HepG2 (cell line): Measurements from ENCODE around the gene ALX4. TPM values are rescaled to one million over a fixed set of nuclear protein-coding genes. Genes with fewer than 3 reads are reported as not detected.

Source experiments
- ATAC-seq: fragments of 200-7000 bp; cut with Tn5 transposase; 3 replicates; pipeline ENCODE4 v1.9.1; 2020; ENCODE audit warnings: mild to moderate bottlenecking, moderate library complexity
- BruUV-seq: library from RNA; stranded (reverse); fragments of 400-500 nt; replicated peaks from 2 replicates; lab custom pipeline; 2021; lab: Mats Ljungman, UMichigan
- CTCF ChIA-PET: fragments of 300-600 bp; formaldehyde crosslinking; extraction: SDS; loops from one replicate; lab custom pipeline; 2021; ENCODE audit warnings: low total read pairs, inconsistent platforms, low intra/inter-chr PET ratio; lab: Yijun Ruan, JAX
- POLR2A ChIA-PET: fragments of 350-600 bp; sonication (Branson Sonifier 250); formaldehyde crosslinking; loops from one replicate; lab custom pipeline; 2020; ENCODE audit warnings: antibody characterized with exemption, inconsistent platforms; lab: Yijun Ruan, JAX
- DNase-seq: peaks from one replicate; pipeline ENCODE4 v3.0.0-alpha.2; 2015; ENCODE audit warnings: low spot score
- FAIRE-seq: peaks from 3 replicates; lab custom pipeline; 2011; peaks lifted over from hg19 to GRCh38; lab: Jason Lieb, UNC
- H2AFZ ChIP-seq: one replicate; pipeline ENCODE4 v1.6.1; 2011; ENCODE audit warnings: low read length, inconsistent platforms
- H3K27ac ChIP-seq: fragments of 300-600 bp; 3 replicates; pipeline ENCODE4 v1.8.0; 2011; ENCODE audit warnings: mixed run types, mild to moderate bottlenecking, mixed read lengths, low read length, inconsistent platforms; ENCODE audit not compliant: insufficient read depth; ENCODE audit errors: extremely low read length
- H3K27me3 ChIP-seq, 2 experiments: fragments of 200-600 bp in 1 of 2; 2 replicates in 1 of 2; 3 replicates in 1 of 2; pipeline versions ENCODE4 v1.6.0 to v1.8.0; 2011; ENCODE audit warnings: low read length in 2 of 2, mild to moderate bottlenecking in 2 of 2, moderate library complexity in 2 of 2, inconsistent platforms in 1 of 2; ENCODE audit not compliant: insufficient read depth in 2 of 2, control insufficient read depth in 1 of 2
- H3K36me3 ChIP-seq, 2 experiments: fragments of 200-600 bp in 1 of 2; replicated peaks in 1 of 2; 2 replicates in 1 of 2; 3 replicates in 1 of 2; pipeline versions ENCODE4 v1.5.1 to v1.8.0; 2011; ENCODE audit warnings: low read length in 2 of 2, inconsistent platforms in 1 of 2; ENCODE audit not compliant: insufficient read depth in 2 of 2, control insufficient read depth in 1 of 2
- H3K4me1 ChIP-seq: 2 replicates; pipeline ENCODE4 v1.5.1; 2012; ENCODE audit warnings: low read length, inconsistent platforms; ENCODE audit not compliant: insufficient read depth
- H3K4me2 ChIP-seq: 2 replicates; pipeline ENCODE4 v1.6.0; 2011; ENCODE audit warnings: low read depth, low read length, inconsistent platforms
- H3K4me3 ChIP-seq, 3 experiments: fragments of 200-600 bp in 1 of 3; sonication (generic), shearing (Covaris generic) in 1 of 3; replicated peaks in 1 of 3; 2 replicates each; pipeline ENCODE4 v1.5.1; 2011 to 2016; ENCODE audit warnings: low read length in 3 of 3, inconsistent platforms in 2 of 3, low read depth in 2 of 3, mild to moderate bottlenecking in 2 of 3, control low read depth in 1 of 3, mixed read lengths in 1 of 3; ENCODE audit not compliant: insufficient read depth in 1 of 3
- H3K79me2 ChIP-seq: one replicate; pipeline ENCODE4 v1.6.1; 2011; ENCODE audit warnings: low read length, inconsistent platforms; ENCODE audit not compliant: insufficient read depth
- H3K9ac ChIP-seq: 2 replicates; pipeline ENCODE4 v1.6.0; 2011; ENCODE audit warnings: mild to moderate bottlenecking, low read depth, low read length, inconsistent platforms; ENCODE audit not compliant: insufficient read depth
- H3K9me3 ChIP-seq: 2 replicates; pipeline ENCODE4 v1.5.1; 2012; ENCODE audit warnings: mild to moderate bottlenecking, low read length
- H4K20me1 ChIP-seq: 2 replicates; pipeline ENCODE4 v1.6.0; 2011; ENCODE audit warnings: inconsistent platforms, mild to moderate bottlenecking, low read length, moderate library complexity; ENCODE audit not compliant: insufficient read depth
- ARID2 ChIP-seq: sonication (generic); formaldehyde crosslinking; IDR thresholded peaks from 2 replicates; pipeline ENCODE4 v1.8.1; 2022; ENCODE audit warnings: mild to moderate bottlenecking, missing genetic modification reagents, borderline replicate concordance
- EEA1 ChIP-seq: sonication (generic); formaldehyde crosslinking; IDR thresholded peaks from 2 replicates; pipeline ENCODE4 v1.5.1; 2020; ENCODE audit warnings: mild to moderate bottlenecking, missing genetic modification reagents, borderline replicate concordance
- EP300 ChIP-seq, 3 experiments: sonication (generic) in 1 of 3; formaldehyde crosslinking in 1 of 3; IDR thresholded peaks; 2 replicates each; pipeline versions ENCODE4 v1.5.1 to v1.6.1; 2011 to 2020; ENCODE audit warnings: low read depth in 2 of 3, low read length in 2 of 3, borderline replicate concordance in 1 of 3, improper control_type of control experiment in 1 of 3, mild to moderate bottlenecking in 1 of 3, missing genetic modification reagents in 1 of 3, moderate library complexity in 1 of 3
- MAF1 ChIP-seq: sonication (generic); formaldehyde crosslinking; IDR thresholded peaks from 2 replicates; pipeline ENCODE4 v1.5.0; 2020; ENCODE audit warnings: missing genetic modification reagents, borderline replicate concordance
- NKX3-1 ChIP-seq: sonication (generic); formaldehyde crosslinking; IDR thresholded peaks from 2 replicates; pipeline ENCODE4 v1.5.0; 2020; ENCODE audit warnings: missing genetic modification reagents
- NR2C2 ChIP-seq: sonication (generic); formaldehyde crosslinking; IDR thresholded peaks from 2 replicates; pipeline ENCODE4 v1.4.0; 2020; ENCODE audit warnings: missing genetic modification reagents, mild to moderate bottlenecking, moderate library complexity, borderline replicate concordance
- RARA ChIP-seq: IDR thresholded peaks from 2 replicates; pipeline ENCODE4 v1.6.1; 2016; ENCODE audit warnings: missing genetic modification reagents, missing compliant biosample characterization
- REL ChIP-seq: sonication (generic); formaldehyde crosslinking; conservative IDR thresholded peaks from 2 replicates; pipeline ENCODE4 v1.8.0; 2022; ENCODE audit warnings: mild to moderate bottlenecking, missing genetic modification reagents, moderate library complexity
- SALL1 ChIP-seq: sonication (generic); formaldehyde crosslinking; IDR thresholded peaks from 2 replicates; pipeline ENCODE4 v1.8.0; 2022; ENCODE audit warnings: mild to moderate bottlenecking, missing genetic modification reagents
- SMC3 ChIP-seq: IDR thresholded peaks from 2 replicates; pipeline ENCODE4 v1.6.1; 2011; ENCODE audit warnings: low read length, improper control_type of control experiment
- SMYD3 ChIP-seq: sonication (generic); formaldehyde crosslinking; IDR thresholded peaks from 2 replicates; pipeline ENCODE4 v1.8.1; 2023; ENCODE audit warnings: mild to moderate bottlenecking, missing genetic modification reagents
- TCF7L2 ChIP-seq: IDR thresholded peaks from 2 replicates; pipeline ENCODE4 v1.6.1; 2011; ENCODE audit warnings: mild to moderate bottlenecking, low read depth, low read length, moderate library complexity
- ZNF136 ChIP-seq: sonication (generic); formaldehyde crosslinking; IDR thresholded peaks from 2 replicates; pipeline ENCODE4 v1.8.1; 2022; ENCODE audit warnings: low read depth, mild to moderate bottlenecking, moderate library complexity, missing genetic modification reagents
- ZNF232 ChIP-seq: sonication (generic); formaldehyde crosslinking; IDR thresholded peaks from 2 replicates; pipeline ENCODE4 v1.4.0; 2020; ENCODE audit warnings: missing genetic modification reagents, borderline replicate concordance
- ZNF317 ChIP-seq: sonication (generic); formaldehyde crosslinking; IDR thresholded peaks from 2 replicates; pipeline ENCODE4 v1.5.0; 2020; ENCODE audit warnings: mild to moderate bottlenecking, missing genetic modification reagents
- ZNF337 ChIP-seq: sonication (generic); formaldehyde crosslinking; IDR thresholded peaks from 2 replicates; pipeline ENCODE4 v1.5.1; 2020; ENCODE audit warnings: missing genetic modification reagents, low read depth, mild to moderate bottlenecking, borderline replicate concordance
- ZNF616 ChIP-seq: sonication (generic); formaldehyde crosslinking; IDR thresholded peaks from 2 replicates; pipeline ENCODE4 v1.5.0; 2020; ENCODE audit warnings: low read depth, mild to moderate bottlenecking, missing genetic modification reagents
- ZNF776 ChIP-seq: sonication (generic); formaldehyde crosslinking; IDR thresholded peaks from 2 replicates; pipeline ENCODE4 v1.4.0; 2020; ENCODE audit warnings: mild to moderate bottlenecking, missing genetic modification reagents
- ZNF879 ChIP-seq: sonication (generic); formaldehyde crosslinking; IDR thresholded peaks from 2 replicates; pipeline ENCODE4 v1.8.1; 2023; ENCODE audit warnings: missing genetic modification reagents
- WGBS: methylation state at CpG from one replicate; pipeline ENCODE4 v1.1.6; 2017; ENCODE audit warnings: low lambda C conversion rate; 5-methylcytosine and 5-hydroxymethylcytosine counted together
- in situ Hi-C: cut with HindIII; loops from 2 replicates; pipeline ENCODE4 v1.10.0; 2017; ENCODE audit warnings: low pct_unique_long_range_greater_than_20kb; ENCODE audit not compliant: extremely low pct_ligation_motif_present
- intact Hi-C: fragments of 100-400 bp; cut with micrococcal nuclease; formaldehyde crosslinking; loops from one replicate; pipeline ENCODE4 v1.10.0; 2022; ENCODE audit not compliant: unreplicated experiment
- polyA plus RNA-seq, 8 experiments: library from polyadenylated mRNA; depleted of rRNA in 3 of 8; stranded (reverse) in 7 of 8; unstranded in 1 of 8; fragments of >200 nt; fragmentation: Illumina TruSeq in 4 of 8; extraction: Trizol in 4 of 8; gene quantifications; 2 replicates each; pipeline versions ENCODE4 v1.2.1 to v1.2.3, GENCODE V29; 2011 to 2016; ENCODE audit warnings: low read depth in 4 of 8, missing spikeins in 1 of 8, mixed read lengths in 1 of 8; ENCODE audit not compliant: insufficient read depth in 1 of 8
- total RNA-seq, 5 experiments: library from RNA; depleted of rRNA; stranded (reverse); fragments of >200 nt; fragmentation: Illumina TruSeq; extraction: Trizol; gene quantifications; 2 replicates each; pipeline ENCODE4 v1.2.3, GENCODE V29; 2016; ENCODE audit warnings: low read depth in 1 of 5
- TF ChIP-seq, protein P1 (sequence below): sonication (generic); formaldehyde crosslinking; IDR thresholded peaks from 2 replicates; pipeline ENCODE4 v1.4.0; 2020; ENCODE audit warnings: missing genetic modification reagents, borderline replicate concordance
- TF ChIP-seq, protein P2 (sequence below): IDR thresholded peaks from 2 replicates; pipeline ENCODE4 v1.6.1; 2016; ENCODE audit warnings: missing genetic modification reagents, missing compliant biosample characterization

ALX4 gene
- total and polyA plus RNA-seq, 2 of the 13 experiments (the other 11 are each of a cell fraction or from before 2014, with no cell fraction given), result not detected

DNA sequence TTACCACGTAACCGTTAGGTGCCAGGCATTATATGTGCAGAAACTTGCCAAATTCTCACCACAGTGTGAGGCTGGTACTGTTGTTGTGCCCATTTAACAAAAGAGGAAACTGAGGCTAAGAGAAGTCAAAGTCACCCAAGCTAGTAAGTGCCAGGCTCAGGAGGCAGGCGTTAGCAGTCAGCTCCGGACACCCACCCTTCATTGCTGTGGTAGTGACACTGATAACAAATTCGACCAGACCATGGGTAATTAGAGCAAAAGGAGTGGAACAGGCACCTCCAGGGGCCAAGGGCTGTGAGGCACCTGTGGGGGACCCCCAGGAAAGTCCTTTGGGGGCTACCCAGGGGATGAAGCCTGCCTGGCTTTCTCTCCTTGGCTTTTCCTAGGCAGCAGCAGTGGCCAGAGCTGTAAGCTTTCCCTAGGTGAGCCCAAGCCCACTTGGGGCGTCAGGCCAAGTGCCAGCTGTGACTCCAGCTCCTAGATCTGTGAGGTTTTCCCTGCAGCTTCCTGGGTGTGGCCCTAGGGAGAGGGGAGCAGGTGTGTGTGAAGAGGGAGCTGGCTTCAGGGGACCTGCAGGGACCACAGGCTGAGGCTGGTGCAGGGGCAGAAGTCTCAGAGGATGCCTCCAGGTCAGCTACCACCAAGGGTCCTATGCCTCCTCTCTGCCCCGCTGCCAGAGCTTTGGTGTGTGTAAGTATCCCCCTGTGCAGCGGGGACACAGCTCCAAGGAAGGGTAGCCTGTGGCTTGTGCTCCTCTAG is 19.7 kb upstream of the ALX4 start (continued):
- no peak for TF ChIP-seq ZNF337 (CRISPR knock-in tag)
- no peak for TF ChIP-seq ZNF317 (CRISPR knock-in tag)
- TF ChIP-seq, protein P1, sequence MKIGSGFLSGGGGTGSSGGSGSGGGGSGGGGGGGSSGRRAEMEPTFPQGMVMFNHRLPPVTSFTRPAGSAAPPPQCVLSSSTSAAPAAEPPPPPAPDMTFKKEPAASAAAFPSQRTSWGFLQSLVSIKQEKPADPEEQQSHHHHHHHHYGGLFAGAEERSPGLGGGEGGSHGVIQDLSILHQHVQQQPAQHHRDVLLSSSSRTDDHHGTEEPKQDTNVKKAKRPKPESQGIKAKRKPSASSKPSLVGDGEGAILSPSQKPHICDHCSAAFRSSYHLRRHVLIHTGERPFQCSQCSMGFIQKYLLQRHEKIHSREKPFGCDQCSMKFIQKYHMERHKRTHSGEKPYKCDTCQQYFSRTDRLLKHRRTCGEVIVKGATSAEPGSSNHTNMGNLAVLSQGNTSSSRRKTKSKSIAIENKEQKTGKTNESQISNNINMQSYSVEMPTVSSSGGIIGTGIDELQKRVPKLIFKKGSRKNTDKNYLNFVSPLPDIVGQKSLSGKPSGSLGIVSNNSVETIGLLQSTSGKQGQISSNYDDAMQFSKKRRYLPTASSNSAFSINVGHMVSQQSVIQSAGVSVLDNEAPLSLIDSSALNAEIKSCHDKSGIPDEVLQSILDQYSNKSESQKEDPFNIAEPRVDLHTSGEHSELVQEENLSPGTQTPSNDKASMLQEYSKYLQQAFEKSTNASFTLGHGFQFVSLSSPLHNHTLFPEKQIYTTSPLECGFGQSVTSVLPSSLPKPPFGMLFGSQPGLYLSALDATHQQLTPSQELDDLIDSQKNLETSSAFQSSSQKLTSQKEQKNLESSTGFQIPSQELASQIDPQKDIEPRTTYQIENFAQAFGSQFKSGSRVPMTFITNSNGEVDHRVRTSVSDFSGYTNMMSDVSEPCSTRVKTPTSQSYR (CRISPR knock-in tag), result no peak

GRCh38 chr11:44328138-44328660 is 18.3 kb upstream of the ALX4 start:
- Histone ChIP-seq H3K9me3 (no peaks in the 10 kb centered on the region), H2AFZ (no peak overlapping the region), H3K9ac (no peak overlapping the region), H3K4me2 (no peak overlapping the region), H3K36me3 (no peaks in the 10 kb centered on the region), H4K20me1 (no peaks in the 10 kb centered on the region), H3K4me1 (no peaks in the 10 kb centered on the region; the same call in 1 of the 2 replicates), H3K27ac (no peak overlapping the region), H3K4me3 (no peak overlapping the region), H3K79me2 (no peaks in the 10 kb centered on the region), H3K27me3 (peaks cover 4 to 45% of the 10 kb centered on the region in 2 experiments; a peak in 4 of 5 replicates)
- ATAC-seq (no peak), FAIRE-seq (no peak), DNase-seq (no peak)
- in situ Hi-C loops, result no loop called here
- ChIA-PET POLR2A (no interaction called here), CTCF (no interaction called here)
- intact Hi-C loops, result no loop called here
- TF ChIP-seq ZNF776, result no peak
- TF ChIP-seq NKX3-1 (CRISPR knock-in tag), result no peak
- TF ChIP-seq NR2C2 (CRISPR knock-in tag), result no peak
- TF ChIP-seq SMYD3 (CRISPR knock-in tag), result no peak
- TF ChIP-seq ZNF879 (CRISPR knock-in tag), result no peak
- no peak for TF ChIP-seq ZNF616 (CRISPR knock-in tag)
- no peak for TF ChIP-seq SALL1 (CRISPR knock-in tag)
- no peak for TF ChIP-seq RARA (CRISPR knock-in tag)
- TF ChIP-seq, protein P2, sequence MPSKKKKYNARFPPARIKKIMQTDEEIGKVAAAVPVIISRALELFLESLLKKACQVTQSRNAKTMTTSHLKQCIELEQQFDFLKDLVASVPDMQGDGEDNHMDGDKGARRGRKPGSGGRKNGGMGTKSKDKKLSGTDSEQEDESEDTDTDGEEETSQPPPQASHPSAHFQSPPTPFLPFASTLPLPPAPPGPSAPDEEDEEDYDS (CRISPR knock-in tag), result no peak
- TF ChIP-seq ARID2 (CRISPR knock-in tag), result no peak
- TF ChIP-seq MAF1, result no peak
- no peak for TF ChIP-seq TCF7L2
- TF ChIP-seq ZNF136 (CRISPR knock-in tag), result no peak
- no peak for TF ChIP-seq REL (CRISPR knock-in tag)
- TF ChIP-seq ZNF232, result no peak
- TF ChIP-seq EEA1 (CRISPR knock-in tag), result no peak
- no peak for TF ChIP-seq SMC3
- TF ChIP-seq EP300 (IDR thresholded peaks at IDR 0.05; ENCODE audit: low read depth in 2 of 2, low read length in 2 of 2), result no peak
- TF ChIP-seq EP300 (CRISPR knock-in tag; IDR thresholded peaks at IDR 0.05; ENCODE audit: borderline replicate concordance), result no peak
- BruUV-seq, result no TSS peak
- WGBS, result 17% methylated on average over 9 of the region's 11 CpGs
